ENCODE results near the gene TMEM132C.

- no peak for TF ChIP-seq CTCF (IDR thresholded peaks at IDR 0.05)
- no peak for TF ChIP-seq POLR2A (IDR thresholded peaks at IDR 0.05)
Observed at GRCh38 chr12:128361400-128361995, 94.5 kb downstream of the TMEM132C start.
